Heart left ventricle (tissue), 16 donors: ENCODE measurements around the gene DAO. TPM values are rescaled to one million over a fixed set of nuclear protein-coding genes. Genes with fewer than 3 reads are reported as not detected.

Experiments
- ATAC-seq, 4 donors: fragments of 200-7000 bp; cut with Tn5 transposase; one replicate each; pipeline ENCODE4 v1.9.1; 2020 to 2022; ENCODE audit warnings: moderate library complexity in 4 of 4, mild to moderate bottlenecking in 3 of 4, moderate number of reproducible peaks in 1 of 4
- DNase-seq, 5 donors: peaks; one replicate each; pipeline ENCODE4 v3.0.0-alpha.2; 2020
- H3K27ac ChIP-seq, 12 donors: fragments of 200-600 bp; sonication (generic) in 4 of 12; one replicate each; pipeline versions ENCODE4 v1.5.0 to v1.8.0; 2016 to 2022; ENCODE audit warnings: mild to moderate bottlenecking in 2 of 12
- H3K27me3 ChIP-seq, 9 donors: fragments of 200-600 bp; sonication (generic) in 2 of 9; one replicate each; pipeline versions ENCODE4 v1.5.1 to v1.8.0; 2016 to 2022; ENCODE audit warnings: mild to moderate bottlenecking in 3 of 9
- H3K36me3 ChIP-seq, 9 donors: fragments of 200-600 bp; sonication (generic) in 2 of 9; one replicate each; pipeline versions ENCODE4 v1.5.0 to v1.8.0; 2018 to 2022; ENCODE audit warnings: mild to moderate bottlenecking in 2 of 9
- H3K4me1 ChIP-seq, 12 donors: fragments of 200-600 bp; sonication (generic) in 4 of 12; one replicate each; pipeline versions ENCODE4 v1.5.0 to v1.8.0; 2016 to 2022; ENCODE audit warnings: mild to moderate bottlenecking in 3 of 12
- H3K4me3 ChIP-seq, 12 donors: fragments of 200-600 bp; sonication (generic) in 4 of 12; one replicate each; pipeline versions ENCODE4 v1.5.0 to v1.8.0; 2017 to 2022; ENCODE audit warnings: mild to moderate bottlenecking in 9 of 12, moderate library complexity in 4 of 12
- H3K9me3 ChIP-seq, 12 donors: fragments of 200-600 bp; sonication (generic) in 4 of 12; one replicate each; pipeline versions ENCODE4 v1.5.0 to v1.8.0; 2016 to 2022; ENCODE audit warnings: mild to moderate bottlenecking in 1 of 12
- POLR2A ChIP-seq, 2 donors: fragments of 450-650 bp; IDR thresholded peaks; one replicate each; pipeline ENCODE4 v1.6.1; 2017; ENCODE audit warnings: antibody characterized with exemption in 2 of 2, mild to moderate bottlenecking in 2 of 2, moderate library complexity in 2 of 2
- WGBS, 4 donors: extraction: QIAGEN DNeasy Blood & Tissue Kit in 2 of 4; methylation state at CpG; one replicate each; pipeline versions ENCODE4 v1.1.5 to v1.1.7; 2013 to 2018; 5-methylcytosine and 5-hydroxymethylcytosine counted together
- intact Hi-C, 10 donors: fragments of 100-400 bp; cut with DNase I; formaldehyde crosslinking; loops; one replicate each; pipeline versions ENCODE4 v1.11.1 to v1.14.2; 2022
- long read RNA-seq, 3 donors: library from polyadenylated mRNA; unstranded; transcript quantifications; one replicate each; pipeline ENCODE4 v2.0.0, GENCODE V29; 2020 to 2021
- polyA plus RNA-seq, 2 donors: library from polyadenylated mRNA; stranded (reverse); fragments of 200-250 nt; gene quantifications; one replicate each; pipeline ENCODE4 v1.2.3, GENCODE V29; 2013
- total RNA-seq, 9 donors: library from RNA; depleted of rRNA in 2 of 9; stranded (reverse); fragments of >200 nt in 2 of 9; fragmentation: NEBNext Ultra II Directional in 3 of 9; extraction: Animal tissue kit (Norgen Biotek cat#: 25700) in 3 of 9; gene quantifications; one replicate each; pipeline versions ENCODE4 v1.1.0 to v1.2.4, GENCODE V29; 2016 to 2023
- TF ChIP-seq, protein P1 (sequence below), 12 donors: fragments of 200-600 bp; sonication (generic) in 4 of 12; IDR thresholded peaks; one replicate each; pipeline versions ENCODE4 v1.5.0 to v1.8.0; 2018 to 2022; ENCODE audit warnings: antibody characterized with exemption in 12 of 12, mild to moderate bottlenecking in 5 of 12
- donor health status: ischemic (EF 13 %, LVEDD 7.1; RV severe dilation, severe dysfunction).
- donor health status: healthy with polysubstance abuse.
- donor health status: DM: no; HTN: yes; CAD: no.
- donor health status: DM: no; HTN: no; CAD: no.
- donor health status: ischemic (EF 25% LVEDD 6.9; RV normal size, moderate dysfunction).
- donor health status: ischemic (EF 25% LVEDD 5.7; RV mildly dilated, moderate dysfunction).
- donor health status: healthy.
- donor health status: DM: yes; HTN: yes; CAD: no.
- donor health status: ischemic (EF 35%, LVEDD 5.7; RV mildly dilated, moderate dysfunction).
- donor health status: nonischemic (EF 11% LVEDD 7.7; RV severe dilation, severe dysfunction).
- donor health status: DM: yes; HTN: yes; CAD: no.
- donor health status: PGD.
- donor health status: ischemic (EF 29% LVEDD 5.4; RV normal size, mild dysfunction).
- donor health status: nonischemic (EF 23%, LVEDD 6.1; RV moderate dilation, normal function).

Gene DAO
- total RNA-seq (not detected), polyA plus RNA-seq (not detected)
- long read RNA-seq, donor 1: 0 reads
- long read RNA-seq, donor 2: 0 reads
- long read RNA-seq, donor 3: 0 reads

DNA sequence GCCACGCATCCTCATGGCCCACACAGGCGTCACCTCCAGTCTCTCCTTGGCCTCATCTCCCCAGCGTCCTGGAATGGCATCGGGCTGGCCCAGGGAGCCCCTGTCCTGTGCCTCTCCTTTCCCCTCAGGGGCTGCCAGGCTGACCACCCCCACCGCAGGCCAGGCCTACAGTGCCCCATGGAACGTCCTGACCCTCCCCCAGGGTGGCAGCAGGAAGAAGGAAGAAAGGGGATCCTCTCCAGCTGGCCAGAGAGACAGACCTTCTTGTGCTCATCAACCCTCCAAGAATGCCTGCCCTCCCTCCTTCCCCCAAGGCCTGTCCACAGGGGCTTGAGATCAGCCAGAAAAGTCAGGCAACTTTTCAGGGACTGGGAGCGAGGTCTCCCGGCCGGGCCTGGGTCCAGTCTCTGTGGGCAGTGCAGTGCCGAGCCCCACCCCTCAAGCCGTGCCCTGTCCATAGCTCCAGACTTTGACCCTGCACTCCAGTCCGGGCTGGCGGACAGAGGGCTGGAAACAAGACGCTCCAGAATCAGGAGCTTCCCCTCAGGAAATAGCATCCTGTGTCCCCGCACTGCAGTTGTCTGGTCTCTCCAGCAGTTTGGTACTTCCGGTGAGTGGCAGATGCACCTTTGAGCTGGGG lies at the start of gene DAO:
Gene DAO (plus strand): TSS at position 478 of the 640 bp plus-strand sequence. CDS start 4,915 bp downstream, outside the sequence.
- DNase-seq: no peak
- Histone ChIP-seq H3K36me3 (no peaks in the 10 kb centered on the region), H3K4me1 (peaks cover 0 to 10% (median 0%) of the 10 kb centered on the region in 12 donors), H3K9me3 (peaks cover 0 to 4% (median 0%) of the 10 kb centered on the region in 12 donors), H3K4me3 (no peak within 1 kb of the TSS), H3K27ac (no peak within 1 kb of the TSS), H3K27me3 (no peaks in the 10 kb centered on the region)
- intact Hi-C loops: loop anchor here in 3 of 10 donors (10.0 kb wide), 3 partner anchors 65 to 215 kb away; partner anchors contain the start of genes ALKBH2 (in 2 of the 3) and UNG (in 2 of the 3)
- 55 to 70% (median 63%) methylated on average over 6 to 16 of the region's 16 CpGs for WGBS, 4 donors
- no peak for ATAC-seq
- no peak for TF ChIP-seq POLR2A (IDR thresholded peaks at IDR 0.05)
- TF ChIP-seq, protein P1, sequence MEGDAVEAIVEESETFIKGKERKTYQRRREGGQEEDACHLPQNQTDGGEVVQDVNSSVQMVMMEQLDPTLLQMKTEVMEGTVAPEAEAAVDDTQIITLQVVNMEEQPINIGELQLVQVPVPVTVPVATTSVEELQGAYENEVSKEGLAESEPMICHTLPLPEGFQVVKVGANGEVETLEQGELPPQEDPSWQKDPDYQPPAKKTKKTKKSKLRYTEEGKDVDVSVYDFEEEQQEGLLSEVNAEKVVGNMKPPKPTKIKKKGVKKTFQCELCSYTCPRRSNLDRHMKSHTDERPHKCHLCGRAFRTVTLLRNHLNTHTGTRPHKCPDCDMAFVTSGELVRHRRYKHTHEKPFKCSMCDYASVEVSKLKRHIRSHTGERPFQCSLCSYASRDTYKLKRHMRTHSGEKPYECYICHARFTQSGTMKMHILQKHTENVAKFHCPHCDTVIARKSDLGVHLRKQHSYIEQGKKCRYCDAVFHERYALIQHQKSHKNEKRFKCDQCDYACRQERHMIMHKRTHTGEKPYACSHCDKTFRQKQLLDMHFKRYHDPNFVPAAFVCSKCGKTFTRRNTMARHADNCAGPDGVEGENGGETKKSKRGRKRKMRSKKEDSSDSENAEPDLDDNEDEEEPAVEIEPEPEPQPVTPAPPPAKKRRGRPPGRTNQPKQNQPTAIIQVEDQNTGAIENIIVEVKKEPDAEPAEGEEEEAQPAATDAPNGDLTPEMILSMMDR (IDR thresholded peaks at IDR 0.05): no peak

DNA sequence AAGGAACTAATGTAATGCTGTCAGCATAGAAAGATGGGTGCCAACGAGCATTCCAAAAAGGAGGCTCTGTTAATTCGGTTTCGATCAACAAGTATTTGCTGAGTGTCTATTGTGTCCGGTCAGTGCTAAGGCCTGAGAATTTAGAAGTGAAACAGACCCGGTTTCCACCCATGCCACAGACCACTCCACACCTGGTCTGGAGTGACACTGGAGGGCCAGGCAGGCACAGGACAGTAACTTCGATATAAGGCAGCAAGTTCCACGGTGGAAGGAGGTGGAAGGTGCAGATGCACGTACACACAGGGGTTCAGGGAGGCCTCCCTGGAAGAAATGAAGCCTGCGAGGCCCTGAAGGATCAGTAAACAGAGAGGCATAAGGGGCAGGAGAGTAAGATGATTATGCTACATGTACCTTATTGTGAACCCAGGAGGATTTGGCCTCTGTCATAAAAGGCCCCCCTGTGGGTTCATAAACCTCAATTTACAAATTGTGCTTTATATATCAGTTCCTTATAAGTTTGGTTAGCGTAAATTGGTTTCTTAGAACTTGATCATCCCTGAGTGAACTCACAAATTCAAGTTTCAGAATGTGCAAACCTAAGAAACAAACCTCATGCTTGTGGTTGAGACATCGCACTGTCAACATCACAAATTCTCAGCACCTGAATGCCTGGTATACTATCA lies 48.4 kb upstream of the DAO start:
- H3K27ac ChIP-seq: peak overlapping the region in 10 of 12 donors; percentile 29 to 96 (median 90)
- WGBS, 4 donors: 92 to 93% (median 93%) methylated on average over 11 of the region's 11 CpGs
- no peak for DNase-seq

DNA sequence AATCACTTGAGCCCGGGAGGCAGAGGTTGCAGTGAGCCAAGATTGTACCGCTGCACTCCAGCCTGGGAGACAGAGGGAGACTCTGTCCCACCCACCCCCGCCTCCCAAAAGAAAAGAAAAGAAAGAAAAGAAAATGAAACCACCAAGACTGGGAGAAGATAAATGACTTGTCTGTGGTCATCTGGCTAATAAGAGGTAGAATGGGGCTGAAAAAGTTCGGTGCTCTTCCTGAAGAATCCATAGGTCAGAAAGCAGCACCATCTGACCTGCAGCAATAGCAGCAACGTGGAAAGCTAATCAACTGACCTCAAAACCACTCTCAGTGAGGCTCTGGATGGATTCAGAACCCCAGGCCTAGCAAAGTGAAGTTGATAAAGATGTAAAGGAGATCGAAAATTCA lies 47.7 kb upstream of the DAO start:
- TF ChIP-seq POLR2A (IDR thresholded peaks at IDR 0.05): no peak
- TF ChIP-seq, protein P1 (IDR thresholded peaks at IDR 0.05): no peak
- H3K4me3 ChIP-seq: no peak overlapping the region
- ATAC-seq: no peak

More for the DNA sequence above, 48.4 kb upstream of the DAO start:
- Histone ChIP-seq H3K9me3 (no peaks in the 10 kb centered on the region), H3K4me3 (no peak overlapping the region), H3K36me3 (peaks cover 0 to 62% (median 34%) of the 10 kb centered on the region in 9 donors), H3K4me1 (peaks cover 41 to 91% (median 80%) of the 10 kb centered on the region in 12 donors), H3K27me3 (no peaks in the 10 kb centered on the region)
- ATAC-seq: no peak
- intact Hi-C loops: no loop called here
- TF ChIP-seq, protein P1 (IDR thresholded peaks at IDR 0.05): no peak
- no peak for TF ChIP-seq POLR2A (IDR thresholded peaks at IDR 0.05)

More for the DNA sequence above, 47.7 kb upstream of the DAO start:
- Histone ChIP-seq H3K4me1 (peaks cover 35 to 91% (median 80%) of the 10 kb centered on the region in 12 donors), H3K27me3 (no peaks in the 10 kb centered on the region), H3K36me3 (peaks cover 0 to 68% (median 34%) of the 10 kb centered on the region in 9 donors), H3K9me3 (no peaks in the 10 kb centered on the region), H3K27ac (peak overlapping the region; percentile 83 to 96 (median 92))
- intact Hi-C loops: loop anchor here in 1 of 10 donors (2.0 kb wide), 1 partner anchor 25 kb away; the partner anchor contains the start of gene SSH1
- 70 to 77% (median 74%) methylated on average over 6 of the region's 6 CpGs for whole genome bisulfite sequencing, 4 donors
- DNase-seq: no peak
